GM12891 (cell line): ENCODE measurements around the gene MIEN1.

Experiments used
- DNase-seq: peaks from one replicate; pipeline ENCODE4 v3.0.0; 2011; ENCODE audit warnings: low spot score; ENCODE audit not compliant: insufficient read length
- FAIRE-seq: peaks from 2 replicates; lab custom pipeline; 2011; peaks lifted over from hg19 to GRCh38; lab: Jason Lieb, UNC
- PAX5 ChIP-seq: IDR thresholded peaks from 2 replicates; pipeline ENCODE4 v1.6.1; 2011; ENCODE audit warnings: low read length, moderate library complexity, mild to moderate bottlenecking; ENCODE audit not compliant: insufficient read depth, severe bottlenecking
- POLR2A ChIP-seq: IDR thresholded peaks from 2 replicates; pipeline ENCODE4 v1.6.1; 2011; ENCODE audit warnings: low read depth, low read length, control low read depth
- POLR2AphosphoS5 ChIP-seq: IDR thresholded peaks from 2 replicates; pipeline ENCODE4 v1.6.1; 2011; ENCODE audit warnings: low read depth, low read length, control low read depth
- POU2F2 ChIP-seq: IDR thresholded peaks from 2 replicates; pipeline ENCODE4 v1.6.1; 2011; ENCODE audit warnings: low read depth, mild to moderate bottlenecking, control low read depth, low read length, moderate library complexity
- SPI1 ChIP-seq: IDR thresholded peaks from 2 replicates; pipeline ENCODE4 v1.6.1; 2011; ENCODE audit warnings: low read depth, low read length, control low read depth
- TAF1 ChIP-seq: IDR thresholded peaks from 2 replicates; pipeline ENCODE4 v1.6.1; 2011; ENCODE audit warnings: low read depth, low read length, control low read depth

Gene MIEN1

GRCh38 chr17:39697961-39698360, 32.4 kb downstream of the MIEN1 start:
- FAIRE-seq (no peak), DNase-seq (no peak)
- TF ChIP-seq SPI1 = no peak
- no peak for TF ChIP-seq POLR2A
- no peak for TF ChIP-seq PAX5
- no peak for TF ChIP-seq TAF1
- no peak for TF ChIP-seq POU2F2
- TF ChIP-seq POLR2AphosphoS5 = no peak

GRCh38 chr17:39696731-39697130, 33.6 kb downstream of the MIEN1 start:
- FAIRE-seq (no peak), DNase-seq (no peak)
- TF ChIP-seq POLR2A (no peak), PAX5 (no peak), POLR2AphosphoS5 (no peak), SPI1 (no peak), POU2F2 (no peak), TAF1 (no peak)

GRCh38 chr17:39695089-39695474, 35.2 kb downstream of the MIEN1 start:
- FAIRE-seq (no peak), DNase-seq (no peak)
- TF ChIP-seq PAX5 = no peak
- no peak for TF ChIP-seq TAF1
- no peak for TF ChIP-seq POU2F2
- no peak for TF ChIP-seq POLR2A
- no peak for TF ChIP-seq SPI1
- TF ChIP-seq POLR2AphosphoS5 = no peak

DNA sequence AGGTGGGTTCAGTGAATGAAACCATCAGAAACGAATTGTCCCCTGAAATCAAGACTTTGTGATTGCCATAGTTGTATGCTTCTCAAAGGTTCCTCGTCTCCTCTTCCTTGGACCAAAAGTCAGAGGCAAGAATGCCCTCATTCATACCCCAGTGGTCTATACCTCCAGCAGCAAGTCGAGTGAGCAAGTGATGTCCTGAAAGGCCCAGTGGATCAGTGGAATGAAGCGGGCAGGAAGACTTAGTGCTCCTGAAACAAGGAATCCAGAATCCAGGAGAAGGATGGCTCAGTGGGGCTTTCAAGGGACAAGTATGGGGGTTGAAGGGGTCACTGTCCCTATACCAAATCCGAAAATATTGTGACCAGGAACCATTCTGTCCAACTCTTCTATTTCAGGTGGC, 35.7 kb downstream of the MIEN1 start:
- no peak for TF ChIP-seq POLR2A
- no peak for TF ChIP-seq POU2F2
- no peak for TF ChIP-seq TAF1
- no peak for TF ChIP-seq SPI1
- no peak for TF ChIP-seq PAX5
- no peak for TF ChIP-seq POLR2AphosphoS5
- FAIRE-seq (no peak), DNase-seq (no peak)

GRCh38 chr17:39688945-39689344, 41.4 kb downstream of the MIEN1 start:
- FAIRE-seq = no peak
- TF ChIP-seq POLR2A (no peak), TAF1 (no peak), POU2F2 (no peak), SPI1 (no peak), PAX5 (no peak), POLR2AphosphoS5 (no peak)
- no peak for DNase-seq

DNA sequence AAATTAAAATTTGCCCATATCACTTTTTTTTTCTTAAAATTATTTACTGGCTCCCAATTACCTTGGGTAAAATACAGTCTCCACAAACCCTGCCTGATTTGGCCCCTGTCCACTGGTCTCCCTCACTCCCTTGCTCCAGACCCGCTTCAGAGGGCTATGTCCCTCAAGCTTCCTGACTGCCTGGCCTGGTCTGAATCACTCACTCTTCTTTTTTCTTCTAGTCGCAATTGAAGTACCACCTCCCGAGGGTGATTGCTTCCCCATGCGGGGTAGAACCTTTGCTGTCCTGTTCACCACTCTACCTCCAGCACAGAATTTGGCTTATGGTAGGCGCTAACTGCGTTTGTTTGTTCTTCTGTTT, 41.9 kb downstream of the MIEN1 start:
- FAIRE-seq = no peak
- TF ChIP-seq POLR2A = no peak
- TF ChIP-seq SPI1 = no peak
- no peak for TF ChIP-seq PAX5
- TF ChIP-seq POU2F2 = no peak
- no peak for TF ChIP-seq TAF1
- TF ChIP-seq POLR2AphosphoS5 = no peak
- no peak for DNase-seq

DNA sequence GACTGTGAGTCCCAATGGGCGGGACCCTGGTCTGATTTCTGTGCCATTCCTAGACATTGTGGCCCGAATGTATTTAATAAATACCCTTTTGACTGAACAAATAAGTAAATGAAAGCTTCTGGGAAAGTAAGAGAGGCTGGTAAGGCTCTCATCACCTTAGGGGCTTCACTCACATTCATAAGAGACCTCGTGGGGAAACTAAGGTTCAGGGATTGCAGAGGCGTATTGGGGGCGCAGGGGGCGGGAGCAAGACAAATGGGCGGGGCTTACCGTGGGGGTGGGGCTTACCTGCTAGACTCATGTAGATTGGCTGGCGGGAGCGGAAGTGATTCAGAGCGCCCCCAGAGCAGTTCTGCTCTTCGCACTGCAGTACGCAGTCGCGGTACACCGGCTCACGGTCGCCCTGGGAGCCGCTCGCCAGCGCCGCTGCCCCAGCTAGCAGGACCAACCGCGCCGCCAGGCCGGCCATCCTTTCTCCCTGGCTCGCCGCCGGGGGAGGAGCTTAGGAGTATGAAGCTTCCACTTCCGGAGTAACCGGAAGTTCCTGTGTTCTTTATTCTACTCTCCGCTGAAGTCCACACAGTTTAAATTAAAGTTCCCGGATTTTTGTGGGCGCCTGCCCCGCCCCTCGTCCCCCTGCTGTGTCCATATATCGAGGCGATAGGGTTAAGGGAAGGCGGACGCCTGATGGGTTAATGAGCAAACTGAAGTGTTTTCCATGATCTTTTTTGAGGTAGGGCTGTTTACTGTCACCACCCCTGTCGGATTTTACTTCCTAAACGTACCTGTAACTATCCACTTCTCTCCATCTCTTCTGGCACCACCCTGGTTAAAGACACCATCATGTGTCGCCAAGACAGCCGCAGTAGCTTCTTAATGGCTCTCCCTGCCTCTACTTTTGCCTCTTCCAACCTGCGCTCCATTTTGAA, 42.5 kb downstream of the MIEN1 start, which contains the start of gene PGAP3:
Gene PGAP3, minus strand, starts transcription at position 512 of the 929 bp plus-strand sequence. Its CDS starts 43 bp downstream, at position 469.
- TF ChIP-seq SPI1 (peak; percentile 62; the same call in 1 of the 2 replicates), POLR2AphosphoS5 (peak; percentile 77), POLR2A (peak; percentile 74), POU2F2 (peak; percentile 46; the same call in 1 of the 2 replicates), TAF1 (peak; percentile 76), PAX5 (no peak)
- DNase-seq (peak; percentile 90), FAIRE-seq (peak; percentile 92)

- TF ChIP-seq TAF1 = no peak
- TF ChIP-seq POLR2A = no peak
- no peak for TF ChIP-seq SPI1
- TF ChIP-seq PAX5 = no peak
- no peak for TF ChIP-seq POU2F2
- no peak for TF ChIP-seq POLR2AphosphoS5
- FAIRE-seq (no peak), DNase-seq (no peak)
Observed at GRCh38 chr17:39687101-39687545, 43.2 kb downstream of the MIEN1 start.
